Endothelial cell of umbilical vein (primary cell): ENCODE measurements around the gene NADK.

ENCODE experiments used
- CTCF ChIP-seq, 2 donors: IDR thresholded peaks; 1 replicate in 1 of 2; 2 replicates in 1 of 2; pipeline ENCODE4 v1.5.1; 2011; ENCODE audit warnings: low read length in 2 of 2, mild to moderate bottlenecking in 2 of 2, moderate library complexity in 2 of 2, control low read depth in 1 of 2, inconsistent platforms in 1 of 2, low read depth in 1 of 2; ENCODE audit not compliant: insufficient read depth in 1 of 2; ENCODE audit errors: extremely low read depth in 1 of 2
- EZH2 ChIP-seq: IDR thresholded peaks from 2 replicates; pipeline ENCODE4 v1.6.1; 2012; ENCODE audit warnings: borderline replicate concordance, low read depth, mild to moderate bottlenecking, moderate library complexity, low read length, inconsistent platforms; ENCODE audit not compliant: severe bottlenecking
- FOS ChIP-seq: IDR thresholded peaks from 2 replicates; pipeline ENCODE4 v1.6.1; 2011; ENCODE audit warnings: mild to moderate bottlenecking, low read length, moderate library complexity, borderline replicate concordance; ENCODE audit not compliant: insufficient read depth
- JUN ChIP-seq: IDR thresholded peaks from 2 replicates; pipeline ENCODE4 v1.6.1; 2011; ENCODE audit warnings: borderline replicate concordance, low read depth; ENCODE audit not compliant: insufficient read length, insufficient read depth
- MAX ChIP-seq: IDR thresholded peaks from 2 replicates; pipeline ENCODE4 v1.6.1; 2011; ENCODE audit not compliant: insufficient read depth, insufficient read length
- MYC ChIP-seq: IDR thresholded peaks from one replicate; pipeline ENCODE4 v1.6.1; 2011; ENCODE audit warnings: mild to moderate bottlenecking, low read depth, low read length
- POLR2A ChIP-seq: IDR thresholded peaks from 2 replicates; pipeline ENCODE4 v1.6.1; 2012; ENCODE audit warnings: low read depth, mild to moderate bottlenecking, control low read depth, low read length
- POLR2AphosphoS5 ChIP-seq: IDR thresholded peaks from 2 replicates; pipeline ENCODE4 v1.6.1; 2012; ENCODE audit warnings: low read depth, mild to moderate bottlenecking, control low read depth, low read length, moderate library complexity; ENCODE audit not compliant: insufficient read depth

- TF ChIP-seq POLR2A (no peak), CTCF (IDR thresholded peaks at IDR 0.05; ENCODE audit: extremely low read depth in 1 of 2, insufficient read depth in 1 of 2, low read depth in 1 of 2, low read length in 2 of 2) (no peak), POLR2AphosphoS5 (no peak), EZH2 (no peak), MAX (no peak), JUN (no peak), FOS (no peak), MYC (no peak)
Observed at GRCh38 chr1:1763657-1764621, 14.3 kb downstream of the NADK start.
